GM19328 (cell line): Measurements from ENCODE around the gene FAP.

ENCODE experiments used
- ATAC-seq: cut with Tn5 transposase; IDR thresholded peaks from one replicate; pipeline ENCODE4 v1.9.1; 2021; ENCODE audit warnings: mild to moderate bottlenecking, moderate library complexity; ENCODE audit not compliant: unreplicated experiment

Gene FAP

GRCh38 chr2:162127422-162127821, 115.8 kb downstream of the FAP start:
- no peak for ATAC-seq

- ATAC-seq: peak; percentile 17
Measured at GRCh38 chr2:162126527-162126926, 116.7 kb downstream of the FAP start.

- peak; percentile 88 for ATAC-seq
Measured at GRCh38 chr2:162126111-162126519, 117.1 kb downstream of the FAP start.

GRCh38 chr2:162125138-162125537, 118.1 kb downstream of the FAP start:
- ATAC-seq: no peak

GRCh38 chr2:162123806-162124758, 119.2 kb downstream of the FAP start:
- no peak for ATAC-seq
